NCI-H1105 (cell line): Measurements from ENCODE around the gene B3GNT5.

Experiments used
- DNase-seq: peaks from one replicate; lab custom pipeline; 2025; lab: John Stamatoyannopoulos, UW

The B3GNT5 gene

GRCh38 chr3:183265834-183266417, 12.9 kb downstream of the B3GNT5 start:
- peak; percentile 63 for DNase-seq

- no peak for DNase-seq
Measured at GRCh38 chr3:183266454-183266853, 13.4 kb downstream of the B3GNT5 start.

GRCh38 chr3:183267140-183267539, 14.1 kb downstream of the B3GNT5 start:
- no peak for DNase-seq

GRCh38 chr3:183268366-183268765, 15.3 kb downstream of the B3GNT5 start:
- DNase-seq, result no peak

- no peak for DNase-seq
Measured at GRCh38 chr3:183269345-183269744, 16.3 kb downstream of the B3GNT5 start.

GRCh38 chr3:183270344-183270743, 17.3 kb downstream of the B3GNT5 start:
- DNase-seq, result no peak

- no peak for DNase-seq
Measured at GRCh38 chr3:183272142-183272541, 19.1 kb downstream of the B3GNT5 start.

- DNase-seq, result no peak
Measured at GRCh38 chr3:183272791-183273190, 19.7 kb downstream of the B3GNT5 start.

GRCh38 chr3:183274609-183275008, 21.6 kb downstream of the B3GNT5 start:
- DNase-seq, result no peak

GRCh38 chr3:183275418-183275817, 22.4 kb downstream of the B3GNT5 start:
- peak; percentile 56 for DNase-seq

- no peak for DNase-seq
Measured at GRCh38 chr3:183275937-183276336, 22.9 kb downstream of the B3GNT5 start.

- DNase-seq, result no peak
Measured at GRCh38 chr3:183277260-183277659, 24.2 kb downstream of the B3GNT5 start.

GRCh38 chr3:183278479-183279088, 25.5 kb downstream of the B3GNT5 start:
- no peak for DNase-seq

GRCh38 chr3:183279371-183279770, 26.3 kb downstream of the B3GNT5 start:
- no peak for DNase-seq

GRCh38 chr3:183281126-183281797, 28.2 kb downstream of the B3GNT5 start:
- no peak for DNase-seq

- DNase-seq, result no peak
Measured at GRCh38 chr3:183283886-183284285, 30.8 kb downstream of the B3GNT5 start.

- no peak for DNase-seq
Measured at GRCh38 chr3:183284570-183284969, 31.5 kb downstream of the B3GNT5 start.

- no peak for DNase-seq
Measured at GRCh38 chr3:183285318-183285717, 32.3 kb downstream of the B3GNT5 start.

GRCh38 chr3:183285828-183286457, 32.9 kb downstream of the B3GNT5 start:
- DNase-seq, result peak; percentile 67

GRCh38 chr3:183287301-183287971, 34.4 kb downstream of the B3GNT5 start:
- DNase-seq, result no peak

- DNase-seq, result no peak
Measured at GRCh38 chr3:183288117-183288516, 35.1 kb downstream of the B3GNT5 start.

- DNase-seq, result no peak
Measured at GRCh38 chr3:183290216-183290615, 37.2 kb downstream of the B3GNT5 start.
